ENCODE data around the gene ANO10. TPM values are rescaled to one million over a fixed set of nuclear protein-coding genes. Genes with fewer than 3 reads are reported as not detected.

ANO10 gene
- total RNA-seq, 6 experiments from 2014 or later, result 10.5 to 24.1 (median 13.6) TPM

- Histone ChIP-seq H3K27ac (no peak overlapping the region), H3K27me3 (no peaks in the 10 kb centered on the region), H3K4me1 (no peaks in the 10 kb centered on the region), H3K9me3 (no peaks in the 10 kb centered on the region), H3K36me3 (no peaks in the 10 kb centered on the region), H3K4me3 (no peak overlapping the region)
- 92% methylated on average over 5 of the region's 5 CpGs for WGBS (ENCODE audit: insufficient coverage, low coverage, low lambda C conversion rate, missing lambda C conversion rate)
- intact Hi-C loops (cut with DNase I), result no loop called here
- TF ChIP-seq CTCF (IDR thresholded peaks at IDR 0.05), result no peak
- TF ChIP-seq POLR2A (IDR thresholded peaks at IDR 0.05), result no peak
- ATAC-seq (no peak), DNase-seq (no peak)
These were observed 7.8 kb downstream of the ANO10 start for GRCh38 chr3:43613976-43614375.

GRCh38 chr3:43612419-43612818, 9.4 kb downstream of the ANO10 start:
- ATAC-seq, result peak in 1 of 4 donors; percentile 26
- H3K27ac ChIP-seq, result no peak overlapping the region
- no peaks in the 10 kb centered on the region for H3K9me3 ChIP-seq
- H3K27me3 ChIP-seq, result no peaks in the 10 kb centered on the region
- intact Hi-C loops (cut with DNase I), result no loop called here
- no peak for DNase-seq
- TF ChIP-seq POLR2A (IDR thresholded peaks at IDR 0.05), result no peak
- TF ChIP-seq CTCF (IDR thresholded peaks at IDR 0.05), result no peak
- no peaks in the 10 kb centered on the region for H3K36me3 ChIP-seq
- H3K4me1 ChIP-seq, result no peaks in the 10 kb centered on the region
- no peak overlapping the region for H3K4me3 ChIP-seq

- Histone ChIP-seq H3K27me3 (no peaks in the 10 kb centered on the region), H3K9me3 (no peaks in the 10 kb centered on the region), H3K27ac (no peak overlapping the region), H3K36me3 (no peaks in the 10 kb centered on the region), H3K4me1 (no peaks in the 10 kb centered on the region), H3K4me3 (no peak overlapping the region)
- no peak for ATAC-seq
- DNase-seq, result no peak
- no peak for TF ChIP-seq POLR2A (IDR thresholded peaks at IDR 0.05)
- TF ChIP-seq CTCF (IDR thresholded peaks at IDR 0.05), result no peak
- 100% methylated on average over 1 of the region's 1 CpG for WGBS (ENCODE audit: insufficient coverage, low coverage, low lambda C conversion rate, missing lambda C conversion rate)
- intact Hi-C loops (cut with DNase I), result no loop called here
These were observed 12.4 kb downstream of the ANO10 start for GRCh38 chr3:43609406-43609805.

DNA sequence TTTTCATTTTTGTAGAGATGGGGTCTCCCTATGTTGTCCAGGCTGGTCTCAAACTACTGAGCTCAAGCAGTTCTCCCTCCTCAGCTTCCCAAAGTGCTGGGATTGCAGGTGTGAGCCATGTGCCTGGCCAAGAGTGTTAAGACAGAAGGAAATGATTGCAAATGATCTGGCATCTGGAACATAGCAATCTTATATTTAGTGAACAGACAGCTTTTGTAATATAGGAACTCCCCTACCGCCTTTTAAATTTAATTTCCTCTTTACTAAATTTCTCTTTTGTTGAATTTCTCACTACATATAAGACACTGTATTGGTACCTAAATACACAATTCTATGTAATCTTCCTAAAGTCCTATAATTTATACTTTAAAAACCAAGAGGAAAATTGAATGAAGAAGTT, 13.1 kb downstream of the ANO10 start:
- no peak for ATAC-seq

More for the DNA sequence above, 13.1 kb downstream of the ANO10 start:
- 85% methylated on average over 1 of the region's 1 CpG for WGBS (ENCODE audit: insufficient coverage, low coverage, low lambda C conversion rate, missing lambda C conversion rate)
- Histone ChIP-seq H3K27me3 (no peaks in the 10 kb centered on the region), H3K4me1 (no peaks in the 10 kb centered on the region), H3K4me3 (no peak overlapping the region), H3K36me3 (no peaks in the 10 kb centered on the region), H3K9me3 (no peaks in the 10 kb centered on the region), H3K27ac (no peak overlapping the region)
- intact Hi-C loops (cut with DNase I), result no loop called here
- no peak for DNase-seq
- TF ChIP-seq POLR2A (IDR thresholded peaks at IDR 0.05) (no peak), CTCF (IDR thresholded peaks at IDR 0.05) (no peak)
